ENCODE results near the gene LRRK1.

The LRRK1 gene

DNA sequence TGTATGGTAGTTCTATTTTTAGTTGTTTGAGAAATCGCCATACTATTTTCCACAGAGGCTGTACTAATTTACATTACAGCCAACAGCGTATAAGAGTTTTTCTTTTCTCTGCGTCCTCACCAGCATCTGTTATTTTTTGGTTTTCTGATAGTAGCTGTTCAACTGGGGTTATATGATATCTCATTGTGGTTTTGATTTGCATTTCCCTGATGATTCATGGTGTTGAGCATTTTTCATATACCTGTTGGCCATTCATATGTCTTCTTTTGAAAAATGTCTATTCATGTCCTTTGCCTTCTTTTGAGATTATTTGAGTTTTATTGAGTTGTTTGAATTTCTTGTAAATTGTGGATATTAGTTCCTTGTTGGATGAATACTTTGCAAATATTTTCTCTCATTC is 114.6 kb downstream of the LRRK1 start:
- FAIRE-seq (no peak), DNase-seq (ENCODE audit: extremely low spot score, insufficient read length, low read depth) (no peak)

DNA sequence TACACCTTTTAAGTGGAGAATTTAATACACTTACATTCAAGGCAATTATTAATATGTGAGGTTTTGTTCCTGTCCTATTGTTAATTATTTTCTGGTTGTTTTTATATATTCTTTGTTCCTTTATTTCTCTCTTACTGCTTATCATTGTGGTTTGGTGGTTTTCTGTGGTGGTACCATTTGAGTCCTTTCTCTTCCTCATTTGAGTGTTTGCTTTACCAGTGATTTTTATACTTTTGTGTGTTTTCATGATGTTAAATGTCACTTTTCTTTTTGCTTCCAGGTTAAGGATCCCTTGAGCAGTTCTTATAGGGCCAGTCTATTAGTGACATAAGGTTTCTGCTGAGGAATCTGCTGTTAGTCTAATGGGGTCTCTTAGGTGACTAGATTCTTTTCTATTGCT is 116.5 kb downstream of the LRRK1 start:
- DNase-seq (ENCODE audit: extremely low spot score, insufficient read length, low read depth) (no peak), FAIRE-seq (peak; percentile 82)

DNA sequence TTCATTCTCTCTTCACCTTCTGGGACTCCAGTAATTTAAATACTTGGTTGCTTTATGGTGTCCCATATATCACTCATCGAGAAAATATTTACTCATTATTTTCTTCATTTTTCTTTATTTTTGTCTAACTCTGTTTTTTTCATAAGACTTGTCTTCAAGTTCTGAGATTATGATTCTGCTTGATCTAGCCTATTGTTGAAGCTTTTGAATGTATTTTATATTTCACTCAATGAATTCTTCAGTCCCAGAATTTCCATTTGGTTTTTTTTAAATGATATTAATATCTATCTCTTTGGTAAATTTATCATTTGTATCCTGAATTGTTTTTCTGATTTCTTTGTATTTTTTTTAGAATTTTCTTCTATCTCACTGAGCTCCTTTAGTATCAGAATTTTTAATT is 117.0 kb downstream of the LRRK1 start:
- FAIRE-seq (no peak), DNase-seq (ENCODE audit: extremely low spot score, insufficient read length, low read depth) (no peak)

DNA sequence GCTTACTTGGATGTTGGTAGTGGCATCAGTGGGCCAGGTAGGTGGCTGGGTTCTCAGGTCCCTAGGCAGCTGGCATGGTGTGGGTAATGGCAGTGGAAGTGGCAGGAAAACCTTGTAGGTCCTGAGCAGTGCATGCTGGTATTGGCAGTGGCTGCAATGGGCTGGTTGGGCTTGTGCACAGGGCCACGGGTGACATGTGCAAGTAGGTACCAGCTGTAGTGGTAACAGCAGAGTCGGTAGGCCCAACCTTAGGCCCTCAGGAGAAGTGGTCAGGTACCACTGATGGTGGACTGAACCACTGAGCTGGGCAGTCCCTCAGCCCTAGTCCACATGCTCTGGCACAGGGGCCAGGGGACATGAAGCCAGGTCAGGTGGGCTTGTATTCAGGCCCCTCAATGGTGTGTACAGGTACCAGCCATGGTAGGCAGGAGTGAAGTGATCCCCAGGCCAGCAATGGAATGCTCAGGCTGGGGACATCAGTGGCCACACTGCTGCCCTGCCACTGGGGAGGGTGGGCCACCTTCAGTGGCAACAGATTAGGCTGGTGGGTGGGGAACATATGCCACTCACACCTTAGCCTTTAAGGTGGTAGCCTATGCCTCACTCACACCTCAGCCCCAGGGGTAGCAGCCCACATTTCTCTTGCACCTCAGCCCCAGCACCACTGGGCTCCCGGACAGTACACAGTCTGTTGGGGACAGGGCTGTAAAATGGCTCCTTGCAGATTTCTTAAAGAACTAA is 118.1 kb downstream of the LRRK1 start:
- DNase-seq (ENCODE audit: extremely low spot score, insufficient read length, low read depth) (no peak), FAIRE-seq (no peak)

DNA sequence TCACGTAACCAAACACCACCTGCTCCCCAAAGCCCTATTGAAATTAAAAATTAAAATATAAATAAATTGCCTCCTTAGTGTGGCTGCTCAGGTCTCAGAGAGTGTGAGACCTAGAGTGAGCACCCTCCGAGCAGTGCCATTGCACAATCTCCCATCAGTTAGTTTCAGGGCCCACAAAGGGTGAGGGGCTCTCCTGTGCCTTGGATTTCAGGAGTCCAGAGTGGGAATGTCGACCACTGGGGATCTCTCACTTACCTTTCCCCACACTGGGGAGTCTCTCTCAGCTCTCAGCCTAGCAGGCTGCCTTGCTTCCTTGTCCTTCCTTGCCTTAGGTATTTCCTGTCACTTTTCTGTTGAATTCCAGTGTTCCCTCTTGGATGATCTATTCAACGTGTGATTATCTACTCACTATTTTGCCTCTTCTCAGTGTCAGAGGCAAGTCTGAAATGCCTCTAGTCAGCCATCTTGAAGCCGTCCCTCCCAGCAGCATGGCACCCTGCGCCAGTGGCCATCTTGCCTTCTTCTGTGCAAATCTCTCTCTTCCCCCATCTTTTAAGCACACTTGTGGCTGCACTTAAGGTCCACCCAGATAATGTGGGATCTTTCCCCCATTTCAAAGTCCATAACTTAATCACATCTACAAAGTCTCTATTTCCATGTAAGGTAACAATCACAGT is 119.3 kb downstream of the LRRK1 start:
- DNase-seq (ENCODE audit: extremely low spot score, insufficient read length, low read depth) (no peak), FAIRE-seq (no peak)

DNA sequence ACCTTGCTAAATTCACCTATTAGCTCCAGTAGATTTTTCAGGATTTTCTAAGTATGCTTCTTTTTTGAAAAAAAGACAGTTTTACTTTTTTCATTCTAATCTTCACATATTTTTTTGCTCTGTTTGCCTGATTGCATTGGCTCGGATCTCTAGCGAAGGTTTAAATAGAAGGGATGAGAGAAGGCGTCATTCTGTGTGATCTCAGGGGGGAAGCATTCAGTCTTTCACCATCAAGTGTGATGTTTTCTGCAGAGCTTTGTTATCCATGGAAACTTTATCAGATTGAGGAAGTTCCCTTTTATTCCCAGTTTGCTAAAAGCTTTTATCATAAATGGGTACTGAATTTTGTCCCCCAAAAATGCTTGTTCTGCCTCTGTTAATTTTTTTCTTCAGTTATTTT is 120.3 kb downstream of the LRRK1 start:
- no peak for FAIRE-seq
- DNase-seq (ENCODE audit: extremely low spot score, insufficient read length, low read depth): no peak

DNA sequence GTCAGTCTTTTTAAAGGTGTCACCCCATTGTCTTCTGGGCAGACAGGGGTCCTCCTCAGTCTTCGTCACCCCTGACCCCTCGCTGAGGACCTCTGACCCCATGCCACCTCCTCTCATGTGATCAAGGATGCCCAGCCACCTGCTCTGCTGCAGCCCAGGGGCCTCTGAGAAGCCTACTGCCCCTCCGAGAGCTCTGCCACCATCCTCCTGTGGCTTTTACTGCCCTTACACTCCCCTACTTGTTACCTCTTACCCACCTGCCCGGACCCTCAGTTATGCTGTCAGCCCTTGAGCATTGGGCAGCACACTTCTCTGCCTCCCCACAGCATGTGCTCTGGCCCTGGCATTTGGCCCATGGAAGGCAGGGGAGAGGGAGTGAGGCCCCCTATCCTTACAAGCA is 123.2 kb downstream of the LRRK1 start:
- FAIRE-seq: no peak
- DNase-seq (ENCODE audit: extremely low spot score, insufficient read length, low read depth): no peak

DNA sequence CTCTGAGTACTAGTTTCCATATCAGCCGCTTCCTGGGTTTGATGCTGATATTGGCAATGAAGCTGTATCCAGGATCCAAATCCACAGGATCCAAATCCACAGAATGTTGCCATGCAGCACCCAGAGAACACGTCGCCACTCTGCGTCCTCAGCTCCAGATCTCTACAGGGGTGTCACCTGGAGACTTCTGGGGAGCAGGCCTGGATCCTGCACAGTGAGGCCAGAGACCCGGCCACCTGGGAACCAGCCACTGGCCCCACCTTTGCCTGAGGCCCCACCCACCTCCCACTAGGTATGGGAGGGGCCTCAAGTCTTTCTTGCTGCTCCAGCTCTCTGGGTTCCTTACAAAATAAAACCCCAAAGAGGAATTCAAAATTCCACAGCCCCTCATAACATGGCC is 123.9 kb downstream of the LRRK1 start:
- DNase-seq (ENCODE audit: extremely low spot score, insufficient read length, low read depth) (no peak), FAIRE-seq (no peak)

DNA sequence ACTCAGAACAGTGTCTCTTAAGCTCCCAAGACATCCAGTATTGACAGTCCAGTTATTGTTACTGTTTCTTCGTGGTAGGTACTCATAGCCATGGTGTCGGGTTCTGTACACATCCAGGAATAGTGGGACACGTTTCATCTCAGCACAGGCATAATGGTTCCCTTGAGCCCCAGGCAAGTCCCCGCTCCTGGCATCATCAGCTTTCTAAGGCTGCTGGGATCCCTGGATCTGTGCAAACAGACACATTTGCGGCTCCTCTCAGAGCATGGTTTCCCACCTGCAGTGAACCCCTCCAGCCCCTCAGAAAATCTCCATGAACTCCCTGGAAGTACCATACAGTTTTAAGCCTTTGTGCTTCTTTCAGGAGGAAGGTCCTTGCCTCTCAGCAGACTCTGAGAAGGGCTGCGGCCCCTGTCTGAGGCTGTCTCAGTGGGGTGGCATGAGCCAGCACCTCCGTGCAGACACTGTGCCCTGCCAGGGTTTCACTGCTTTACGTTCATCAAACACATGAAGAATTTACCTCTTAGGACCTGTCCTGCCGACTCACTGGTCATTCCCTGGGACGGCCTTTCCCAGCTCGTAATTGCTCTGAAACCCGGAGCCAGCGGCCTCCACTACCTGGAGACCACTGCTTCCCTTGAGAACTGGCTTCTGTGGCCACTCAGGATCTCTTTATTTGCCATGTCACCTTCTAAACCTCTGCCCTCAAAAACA is 124.9 kb downstream of the LRRK1 start:
- FAIRE-seq (no peak), DNase-seq (ENCODE audit: extremely low spot score, insufficient read length, low read depth) (no peak)

DNA sequence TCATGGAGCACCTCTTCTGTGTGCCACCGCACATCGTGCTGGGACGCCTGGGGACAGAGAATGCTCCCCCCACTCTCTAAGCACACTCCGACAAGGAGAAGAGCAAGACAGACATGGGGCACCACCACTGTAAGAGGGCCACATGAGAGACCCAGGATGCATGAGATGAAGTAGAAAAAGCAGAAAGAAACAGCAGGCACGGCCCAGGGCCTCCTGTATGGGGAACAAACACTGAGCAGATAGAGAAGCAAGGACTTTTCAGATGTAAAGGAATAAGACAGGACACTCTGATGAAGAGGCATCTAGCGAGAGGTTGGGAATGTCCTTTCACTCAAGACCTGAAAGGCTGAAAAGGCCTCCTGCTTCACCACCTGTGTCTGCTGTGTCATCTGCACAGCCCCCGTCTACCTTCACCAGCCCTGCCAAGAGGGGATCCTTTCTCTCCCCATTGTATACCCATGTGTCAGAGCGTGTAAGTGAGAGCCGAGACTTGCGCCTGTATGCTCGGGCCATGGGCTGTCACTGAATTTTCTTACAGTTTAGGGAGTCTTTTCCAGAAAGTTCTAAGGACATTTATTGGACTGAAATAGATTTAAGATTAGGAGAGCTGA is 125.6 kb downstream of the LRRK1 start:
- no peak for DNase-seq (ENCODE audit: extremely low spot score, insufficient read length, low read depth)
- no peak for FAIRE-seq

DNA sequence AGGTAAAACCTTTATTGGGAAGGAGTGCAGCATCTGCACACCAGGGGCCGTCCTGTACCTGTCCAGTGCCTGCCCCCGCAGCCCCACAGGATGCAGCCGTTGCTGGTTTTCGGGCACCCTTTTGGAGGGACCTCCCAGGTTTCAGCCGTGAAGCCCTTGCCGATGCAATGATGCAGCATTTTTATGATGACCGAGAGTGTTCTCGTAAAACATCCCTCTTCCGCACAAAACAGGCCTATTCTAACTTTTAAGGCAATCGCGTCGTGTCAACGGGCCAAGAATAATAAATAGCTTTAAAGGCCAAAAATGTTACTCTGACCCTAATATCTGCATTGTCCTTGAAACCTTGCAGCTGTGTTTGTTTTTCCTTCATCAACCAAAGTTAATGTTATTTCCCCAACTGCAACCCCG is 126.1 kb downstream of the LRRK1 start:
- DNase-seq (ENCODE audit: extremely low spot score, insufficient read length, low read depth) (no peak), FAIRE-seq (no peak)

DNA sequence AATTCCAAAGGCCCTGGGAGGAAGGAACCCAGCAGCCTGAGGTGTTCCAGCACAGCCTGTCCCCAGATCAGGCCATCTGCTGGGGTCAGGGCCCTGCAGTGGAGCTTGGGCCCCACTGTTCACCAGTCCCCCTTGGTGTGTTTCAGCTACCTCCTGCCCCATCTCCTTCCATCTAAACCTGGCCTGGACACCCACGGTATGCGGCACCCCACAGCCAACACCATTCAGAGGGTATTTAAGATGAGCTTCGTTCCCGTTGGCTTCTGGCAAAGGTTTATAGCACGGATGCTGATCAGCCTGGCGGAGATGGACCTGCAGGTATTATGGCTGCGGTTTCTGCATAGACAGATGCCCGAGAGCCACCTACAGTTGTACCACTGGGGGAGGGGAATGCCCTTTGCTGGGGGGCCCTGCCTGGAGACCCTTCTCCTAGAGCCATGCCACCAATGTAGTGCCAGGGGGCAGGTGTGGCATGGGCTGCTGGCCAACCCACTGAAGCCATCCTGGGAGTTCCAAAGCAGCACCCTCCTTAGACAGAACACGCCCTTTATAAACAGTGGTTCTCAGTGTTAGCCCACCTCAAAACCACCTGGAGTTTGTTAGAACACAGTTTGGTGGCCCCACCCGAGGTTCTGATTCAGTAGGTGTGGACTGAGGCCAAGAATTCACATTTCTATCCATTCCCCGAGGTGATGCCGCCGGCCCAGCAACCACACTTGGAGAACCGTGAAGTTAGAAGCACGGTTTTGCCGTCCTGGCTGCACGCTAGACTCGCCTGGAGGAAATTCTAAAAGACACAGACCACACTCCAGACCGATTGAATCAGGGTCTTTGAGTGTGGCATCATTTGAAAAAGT is 126.9 kb downstream of the LRRK1 start:
- FAIRE-seq: no peak
- DNase-seq (ENCODE audit: extremely low spot score, insufficient read length, low read depth): no peak

DNA sequence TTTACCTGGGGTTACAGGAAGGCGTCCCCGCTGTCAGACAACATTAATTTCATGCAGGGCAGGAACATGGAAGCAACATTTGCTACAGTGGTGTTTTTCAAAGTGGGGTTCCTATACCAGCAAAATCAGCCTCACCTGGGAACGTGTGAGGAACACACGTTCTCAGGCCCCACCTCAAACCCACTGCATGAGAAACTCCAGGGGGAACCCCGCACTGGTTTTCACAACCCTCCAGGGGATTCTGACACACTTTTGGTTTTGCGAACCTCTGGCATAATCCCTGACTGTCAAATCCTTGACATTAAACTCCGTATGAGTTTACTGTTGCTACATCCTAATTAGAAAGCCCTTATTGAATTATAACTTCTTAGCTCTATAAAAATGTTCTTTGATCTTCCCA is 127.7 kb downstream of the LRRK1 start:
- no peak for DNase-seq (ENCODE audit: extremely low spot score, insufficient read length, low read depth)
- FAIRE-seq: no peak

DNA sequence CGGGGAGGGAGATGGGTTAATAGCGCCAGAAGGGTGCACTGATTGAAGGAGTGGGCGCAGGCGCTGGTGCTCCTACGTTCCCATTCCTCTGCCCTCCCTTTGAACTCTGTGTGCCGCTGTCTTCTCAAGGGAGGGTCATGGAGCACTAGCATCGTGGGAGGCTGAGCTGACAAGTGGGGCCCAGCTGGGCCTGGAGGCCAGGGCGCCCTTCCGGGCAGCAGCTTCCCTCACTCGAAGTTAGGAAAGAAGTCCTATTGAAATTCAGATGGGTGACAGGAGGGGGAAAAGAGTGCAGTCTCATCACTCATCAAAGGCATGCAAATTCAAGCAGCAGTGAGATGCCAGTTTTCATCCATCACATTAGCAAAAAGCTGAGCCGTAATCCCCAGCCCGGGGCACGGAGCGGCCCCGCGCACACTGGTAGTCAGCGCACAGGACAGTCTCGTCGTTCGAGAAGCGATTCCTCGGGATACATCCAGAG is 128.2 kb downstream of the LRRK1 start:
- FAIRE-seq (no peak), DNase-seq (ENCODE audit: extremely low spot score, insufficient read length, low read depth) (no peak)

DNA sequence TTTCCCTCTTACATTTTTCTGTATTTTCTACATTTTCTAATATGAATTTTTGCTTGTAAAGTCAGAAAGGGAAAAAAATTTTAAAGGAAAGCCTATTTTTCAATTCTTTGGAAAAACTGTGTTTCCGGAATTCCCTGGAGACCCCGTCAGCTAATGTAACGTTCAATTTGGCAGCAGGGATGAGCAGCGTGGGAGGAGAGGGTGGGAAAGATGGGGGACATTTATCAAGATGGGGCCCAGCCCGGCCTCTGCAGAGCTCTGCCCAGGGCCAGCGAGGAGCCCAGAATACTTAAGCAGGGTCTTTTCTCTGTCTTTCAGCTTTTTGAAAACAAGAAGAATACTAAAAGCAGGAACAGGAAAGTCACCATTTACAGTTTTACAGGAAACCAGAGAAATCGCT is 129.0 kb downstream of the LRRK1 start:
- DNase-seq (ENCODE audit: extremely low spot score, insufficient read length, low read depth) (no peak), FAIRE-seq (no peak)

DNA sequence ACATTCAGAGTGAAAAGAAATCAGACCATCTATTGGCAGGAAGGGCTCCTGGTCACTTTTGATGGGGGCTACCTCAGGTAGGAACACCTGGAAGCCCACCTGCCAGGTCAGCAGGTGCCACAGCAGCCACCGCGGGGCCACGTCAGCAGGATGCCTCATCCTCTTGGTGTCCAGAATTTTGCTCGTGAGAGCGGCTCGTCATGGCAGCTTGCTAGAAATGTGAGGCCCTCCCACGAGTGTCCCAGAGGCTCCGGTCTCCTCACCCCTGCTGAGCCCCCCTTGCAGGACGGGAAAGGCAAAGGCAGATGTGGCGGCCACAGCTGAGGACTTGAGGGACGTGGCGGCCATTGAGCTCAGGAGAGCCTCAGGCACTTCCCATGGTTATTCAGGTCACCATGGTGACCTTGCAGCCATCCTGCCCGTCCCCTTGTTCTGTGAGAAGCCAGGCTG is 129.4 kb downstream of the LRRK1 start:
- DNase-seq (ENCODE audit: extremely low spot score, insufficient read length, low read depth): no peak
- no peak for FAIRE-seq

DNA sequence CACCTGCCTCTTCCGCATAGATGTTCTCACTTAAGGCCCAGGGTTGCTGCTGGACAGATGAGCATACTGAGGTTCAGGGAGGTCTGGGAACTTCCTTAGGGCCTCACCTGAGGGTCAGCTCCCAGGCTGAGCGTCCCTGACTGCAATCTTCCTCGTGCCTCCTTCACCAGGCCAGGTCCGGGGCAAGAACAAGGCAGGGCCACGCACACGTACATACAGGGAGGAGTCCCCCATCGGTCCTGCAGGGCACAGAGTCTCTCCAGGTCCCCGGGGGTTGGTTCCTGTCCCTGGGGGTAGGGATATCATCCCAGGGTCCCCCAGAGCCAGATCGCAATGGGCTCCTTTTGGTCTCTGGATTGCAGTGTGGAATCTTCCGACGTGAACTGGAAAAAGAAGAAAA is 130.1 kb downstream of the LRRK1 start:
- DNase-seq (ENCODE audit: extremely low spot score, insufficient read length, low read depth): no peak
- FAIRE-seq: no peak

DNA sequence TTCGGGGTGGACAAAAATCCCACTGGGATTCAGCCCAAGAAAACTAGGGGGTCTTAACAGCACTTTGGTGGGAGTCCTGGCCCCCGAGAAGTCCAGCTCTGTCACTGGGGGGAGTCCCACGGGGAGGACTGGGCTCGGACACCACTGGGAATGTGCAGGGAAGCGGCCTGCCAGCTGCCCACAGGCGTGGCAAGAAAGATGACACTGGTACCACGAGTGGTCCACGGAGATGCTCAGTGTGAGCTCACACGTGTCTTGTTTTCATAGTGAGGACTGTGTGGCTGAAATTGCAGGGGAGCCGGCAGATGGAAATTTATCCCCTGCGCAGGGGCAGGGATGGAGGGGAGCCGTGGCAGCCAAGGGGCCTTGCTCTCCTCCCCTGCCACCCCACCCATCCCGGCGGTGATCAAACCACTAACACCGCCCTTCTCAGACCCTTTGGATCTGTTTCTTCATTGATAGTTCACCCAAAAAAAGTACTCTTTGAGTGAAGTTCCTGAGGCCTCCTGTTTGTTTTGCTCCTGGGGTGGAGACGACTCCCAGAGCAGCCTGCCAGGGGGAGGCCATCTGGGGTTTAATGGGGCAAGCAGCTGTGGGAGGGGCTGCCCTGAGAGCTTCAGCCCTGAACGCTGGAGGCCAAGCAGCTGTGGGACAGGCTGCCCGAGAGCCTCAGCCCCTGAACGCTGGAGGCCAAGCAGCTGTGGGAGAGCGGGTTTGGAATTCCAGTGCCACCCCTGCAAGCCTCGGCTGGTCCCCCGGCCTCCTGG is 130.9 kb downstream of the LRRK1 start:
- DNase-seq (ENCODE audit: extremely low spot score, insufficient read length, low read depth) (no peak), FAIRE-seq (no peak)

DNA sequence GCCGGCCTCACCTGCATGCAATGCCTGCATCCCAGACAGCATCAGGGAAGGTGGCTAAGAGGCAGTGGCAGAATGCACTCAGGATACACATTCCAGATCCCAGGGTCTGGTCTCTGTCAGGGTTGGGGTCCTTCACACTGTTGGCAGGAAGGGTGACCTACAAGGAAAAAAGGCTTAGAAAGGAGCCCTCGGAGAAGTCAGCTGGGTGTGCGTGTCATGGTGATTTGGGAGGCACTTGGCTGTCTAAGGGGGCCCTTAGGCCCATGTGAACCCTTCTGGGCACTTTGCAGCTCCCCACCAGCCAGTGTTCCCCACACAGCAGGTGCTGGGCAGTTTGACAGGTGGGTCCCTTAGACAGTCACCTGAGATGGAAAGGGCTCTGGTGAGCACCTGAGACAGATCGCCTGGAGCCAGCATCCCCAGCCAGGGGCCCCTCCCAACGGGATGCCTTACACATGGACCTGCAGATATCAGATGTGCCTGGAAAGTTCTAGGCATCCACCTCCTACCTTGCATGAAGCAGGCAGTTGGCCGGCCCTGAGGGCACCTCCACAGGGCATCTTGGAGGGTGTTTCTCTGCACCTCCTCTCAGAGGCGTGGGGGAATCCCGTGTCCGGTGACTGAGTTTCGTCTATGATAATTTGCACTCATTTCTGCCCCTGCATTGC is 131.6 kb downstream of the LRRK1 start:
- no peak for FAIRE-seq
- DNase-seq (ENCODE audit: extremely low spot score, insufficient read length, low read depth): no peak

Data from GM18507 (cell line).